ENCODE data around the gene SMIM38. TPM values are rescaled to one million over a fixed set of nuclear protein-coding genes. Genes with fewer than 3 reads are reported as not detected.

Gene SMIM38
- total RNA-seq, 1 experiment from 2014 or later, result 0.09 TPM

DNA sequence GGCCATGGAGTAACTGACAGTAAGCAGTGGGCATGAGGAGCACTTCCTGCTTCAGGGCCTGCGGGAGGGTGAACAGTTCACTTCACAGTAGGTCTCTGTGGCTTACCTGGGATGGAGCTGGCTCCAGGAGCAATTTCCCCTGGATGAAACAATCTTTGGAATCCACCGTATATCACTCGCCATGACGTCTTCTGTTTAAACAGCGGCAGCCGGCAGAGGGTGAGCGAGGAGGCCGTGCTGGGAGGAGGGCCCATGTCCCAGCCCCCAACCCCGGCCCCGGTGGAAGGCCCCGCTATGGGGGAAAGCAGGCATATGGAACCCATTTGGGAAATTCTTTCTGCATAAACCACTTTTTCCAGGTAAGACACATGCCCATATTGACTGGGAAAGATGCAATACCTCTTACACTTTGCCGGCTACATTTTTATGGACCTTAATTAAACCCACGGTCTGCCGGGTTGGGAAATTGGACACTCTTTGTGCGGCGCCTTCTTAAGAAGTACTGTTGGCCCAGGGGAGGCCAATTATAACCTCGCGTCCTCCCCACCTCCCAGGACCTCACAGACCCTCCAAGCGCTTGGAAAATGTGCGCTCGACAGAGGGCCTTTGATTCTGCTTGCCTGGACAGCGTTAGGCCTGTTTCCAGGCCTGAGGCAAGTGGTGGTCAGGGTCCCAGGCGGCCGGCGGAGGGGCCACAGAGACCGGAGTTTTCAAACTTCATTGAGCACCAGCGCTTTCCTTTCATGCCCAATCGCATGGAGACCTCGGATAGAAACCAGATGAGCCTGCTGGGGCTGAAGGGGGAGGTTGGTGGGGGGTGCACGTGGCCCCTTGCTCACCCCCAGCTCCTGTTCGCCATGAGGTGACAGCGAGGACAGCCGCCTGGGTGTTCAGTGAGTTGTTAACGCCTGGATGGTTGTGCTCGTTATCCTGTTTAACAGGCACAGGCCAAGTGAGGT is 40.4 kb downstream of the SMIM38 start:
- Histone ChIP-seq H3T11ph (ENCODE audit: low read length) (no peak overlapping the region), H2BK120ac (ENCODE audit: low read depth, low read length, poor library complexity, severe bottlenecking) (no peak overlapping the region), H4K5ac (ENCODE audit: insufficient read length, low read depth, low read length) (no peak overlapping the region), H4K20me1 (ENCODE audit: control insufficient read depth, insufficient read depth, insufficient read length) (no peaks in the 10 kb centered on the region), H3K14ac (ENCODE audit: insufficient read depth, low read length) (no peak overlapping the region; the same call in 1 of the 2 replicates), H3K79me2 (ENCODE audit: insufficient read depth, low read length) (no peaks in the 10 kb centered on the region), H2AK5ac (ENCODE audit: insufficient read length, low read length) (no peak overlapping the region), H4K8ac (replicated peaks; ENCODE audit: insufficient read length, low read depth, low read length) (no peak overlapping the region), H3K4me1 (ENCODE audit: insufficient read depth, low read length) (no peaks in the 10 kb centered on the region), H4K91ac (ENCODE audit: insufficient read length, low read depth, low read length) (no peak overlapping the region), H2BK5ac (ENCODE audit: insufficient read length, low read length) (no peak overlapping the region), H3K9ac (ENCODE audit: extremely low read depth, insufficient read length, low read length) (no peak overlapping the region), H3K9me3 (ENCODE audit: control insufficient read depth, low read depth, low read length) (no peaks in the 10 kb centered on the region), H2BK12ac (ENCODE audit: insufficient read length, low read depth, low read length) (no peak overlapping the region), H2BK15ac (ENCODE audit: low read depth, low read length) (no peak overlapping the region), H2AFZ (ENCODE audit: low read length) (no peak overlapping the region), H2BK20ac (ENCODE audit: low read depth, low read length, poor library complexity, severe bottlenecking) (no peak overlapping the region), H3K56ac (ENCODE audit: insufficient read length, low read depth, low read length) (no peak overlapping the region), H3K4ac (ENCODE audit: low read depth, low read length) (no peak overlapping the region), H3K18ac (ENCODE audit: insufficient read length, low read depth, low read length) (no peak overlapping the region), H3K23me2 (ENCODE audit: insufficient read length, low read depth, low read length, poor library complexity, severe bottlenecking) (no peaks in the 10 kb centered on the region), H3K27ac (ENCODE audit: insufficient read length, low read depth, low read length) (no peak overlapping the region), H3K4me2 (ENCODE audit: insufficient read depth, insufficient read length, low read length) (no peak overlapping the region), H3K27me3 (ENCODE audit: insufficient read depth, low read length) (no peaks in the 10 kb centered on the region), H3K79me1 (ENCODE audit: insufficient read depth, low read depth, low read length, poor library complexity, severe bottlenecking) (no peaks in the 10 kb centered on the region), H3K23ac (ENCODE audit: insufficient read length, low read depth, low read length) (no peak overlapping the region)
- Mint-ChIP-seq H3K27ac (no peak overlapping the region), H3K27me3 (ENCODE audit: low read depth) (peaks cover 5% of the 10 kb centered on the region; the same call in 1 of the 2 replicates), H3K36me3 (ENCODE audit: insufficient read depth in 1 of 3, low read depth in 3 of 3) (peaks cover 0 to 7% (median 6%) of the 10 kb centered on the region in 3 experiments; a peak in 2 of 7 replicates), H3K9me3 (peaks cover 8 to 10% of the 10 kb centered on the region in 2 experiments; a peak in 4 of 5 replicates), H3K4me3 (no peak overlapping the region), H3K4me1 (peaks cover 11 to 13% of the 10 kb centered on the region in 2 experiments)
- TF ChIP-seq, protein P1, sequence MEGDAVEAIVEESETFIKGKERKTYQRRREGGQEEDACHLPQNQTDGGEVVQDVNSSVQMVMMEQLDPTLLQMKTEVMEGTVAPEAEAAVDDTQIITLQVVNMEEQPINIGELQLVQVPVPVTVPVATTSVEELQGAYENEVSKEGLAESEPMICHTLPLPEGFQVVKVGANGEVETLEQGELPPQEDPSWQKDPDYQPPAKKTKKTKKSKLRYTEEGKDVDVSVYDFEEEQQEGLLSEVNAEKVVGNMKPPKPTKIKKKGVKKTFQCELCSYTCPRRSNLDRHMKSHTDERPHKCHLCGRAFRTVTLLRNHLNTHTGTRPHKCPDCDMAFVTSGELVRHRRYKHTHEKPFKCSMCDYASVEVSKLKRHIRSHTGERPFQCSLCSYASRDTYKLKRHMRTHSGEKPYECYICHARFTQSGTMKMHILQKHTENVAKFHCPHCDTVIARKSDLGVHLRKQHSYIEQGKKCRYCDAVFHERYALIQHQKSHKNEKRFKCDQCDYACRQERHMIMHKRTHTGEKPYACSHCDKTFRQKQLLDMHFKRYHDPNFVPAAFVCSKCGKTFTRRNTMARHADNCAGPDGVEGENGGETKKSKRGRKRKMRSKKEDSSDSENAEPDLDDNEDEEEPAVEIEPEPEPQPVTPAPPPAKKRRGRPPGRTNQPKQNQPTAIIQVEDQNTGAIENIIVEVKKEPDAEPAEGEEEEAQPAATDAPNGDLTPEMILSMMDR (conservative IDR thresholded peaks at IDR 0.05), result no peak
- no CpG with 5 or more reads among the region's 35 CpGs for WGBS (ENCODE audit: extremely low coverage, insufficient read length, low lambda C conversion rate)
- DNase-seq, result no peak

Measured in H9 (cell line).